ENCODE data around the gene PREX1. TPM values are rescaled to one million over a fixed set of nuclear protein-coding genes. Genes with fewer than 3 reads are reported as not detected.

Gene PREX1
- total RNA-seq, 1 experiment from 2014 or later, result 0.10 TPM

DNA sequence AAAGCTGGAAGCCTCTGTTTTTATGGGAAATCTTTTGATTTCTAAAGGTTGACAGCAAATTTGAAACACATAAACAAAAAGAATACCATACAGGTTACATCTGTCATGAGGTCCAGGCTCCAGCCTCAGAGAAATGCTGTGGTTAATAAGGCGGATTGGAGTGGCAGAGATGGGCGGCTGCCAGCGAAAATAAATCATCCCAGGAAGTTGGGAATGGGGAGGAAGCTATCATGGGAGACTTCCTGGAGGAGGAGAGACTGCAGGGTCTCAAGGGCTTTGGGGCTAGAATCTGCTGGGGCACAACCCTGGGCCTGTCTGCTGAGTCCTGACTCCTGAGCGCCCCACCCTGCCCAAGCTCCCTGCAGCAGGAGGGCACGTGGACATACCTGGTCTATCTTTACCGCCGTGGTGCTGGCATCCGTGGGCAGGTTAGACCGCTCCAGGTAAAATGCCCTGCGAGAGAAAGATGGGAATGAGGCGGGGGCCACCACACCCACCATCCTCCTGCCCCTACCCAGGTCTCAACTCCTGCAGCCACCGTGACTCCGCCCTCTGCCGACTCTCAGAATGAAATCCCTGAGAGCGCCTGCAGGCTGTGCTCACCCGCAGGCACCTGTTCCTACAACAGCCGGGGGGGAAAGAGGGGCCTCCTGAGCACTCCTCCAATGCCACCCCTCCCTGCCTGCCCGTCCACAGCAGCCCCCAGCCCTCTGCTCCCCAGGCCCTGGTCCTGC, 197.3 kb downstream of the PREX1 start:
- DNase-seq (ENCODE audit: extremely low read depth, low read depth), result no peak

DNA sequence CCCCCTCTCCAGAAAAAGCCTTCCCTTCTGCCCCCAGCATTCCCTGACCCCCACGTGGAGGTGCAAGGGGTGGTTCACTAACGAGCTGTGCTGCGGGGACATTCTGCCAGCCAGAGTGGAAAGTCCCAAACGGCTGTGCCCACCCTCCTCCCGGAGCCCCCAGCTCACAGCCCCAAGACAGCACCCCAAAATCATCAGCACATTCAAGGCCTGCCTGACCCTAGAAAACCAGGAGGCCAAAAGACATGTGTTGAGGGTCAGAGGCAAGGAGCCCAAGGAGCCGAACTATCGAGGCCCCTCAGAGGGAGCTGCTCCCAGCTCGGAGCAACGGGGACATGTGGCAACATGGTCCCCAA, 197.9 kb downstream of the PREX1 start:
- DNase-seq (ENCODE audit: extremely low read depth, low read depth), result no peak

DNA sequence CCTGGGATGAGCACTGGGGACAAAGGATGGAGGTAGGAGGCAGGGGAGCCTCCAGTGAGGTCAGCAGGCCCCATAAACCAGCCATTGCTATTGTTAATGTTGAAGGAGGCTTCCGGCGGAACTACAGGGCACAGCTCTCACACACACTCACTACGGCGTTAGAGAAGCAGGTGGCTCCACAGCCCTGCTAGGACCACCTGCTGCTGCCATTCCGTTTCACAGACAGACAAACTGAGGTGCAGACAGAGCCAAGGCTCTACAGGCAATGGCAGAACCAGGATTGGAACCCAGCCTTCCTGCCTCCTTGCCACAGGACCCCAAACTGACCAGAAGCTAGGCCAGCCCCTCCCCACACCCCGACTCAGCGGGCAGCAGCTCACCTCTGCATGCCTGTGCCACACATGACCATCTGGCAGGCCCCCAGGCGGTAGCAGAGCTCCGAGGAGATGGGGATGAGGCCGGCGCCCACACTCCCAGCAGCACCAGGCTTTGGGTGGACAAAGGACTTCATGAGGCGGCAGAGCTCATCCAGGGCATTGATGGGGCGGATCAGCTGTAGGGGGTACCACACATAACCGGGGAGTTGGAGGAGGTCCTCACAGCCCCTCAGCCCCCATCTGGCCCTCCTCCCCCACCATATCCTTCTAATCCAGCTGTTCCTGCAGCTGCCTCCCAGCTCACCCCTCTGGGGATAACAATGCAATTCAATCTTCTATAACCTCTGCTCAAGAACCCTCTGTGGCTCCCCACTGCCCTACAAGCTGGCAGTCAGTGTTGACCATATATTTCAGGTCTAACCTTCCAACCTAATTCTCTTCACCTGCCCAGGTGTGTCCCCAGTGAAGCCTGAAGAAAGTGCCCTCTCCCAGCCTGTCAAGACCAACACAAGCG, 198.5 kb downstream of the PREX1 start:
- no peak for DNase-seq (ENCODE audit: extremely low read depth, low read depth)

DNA sequence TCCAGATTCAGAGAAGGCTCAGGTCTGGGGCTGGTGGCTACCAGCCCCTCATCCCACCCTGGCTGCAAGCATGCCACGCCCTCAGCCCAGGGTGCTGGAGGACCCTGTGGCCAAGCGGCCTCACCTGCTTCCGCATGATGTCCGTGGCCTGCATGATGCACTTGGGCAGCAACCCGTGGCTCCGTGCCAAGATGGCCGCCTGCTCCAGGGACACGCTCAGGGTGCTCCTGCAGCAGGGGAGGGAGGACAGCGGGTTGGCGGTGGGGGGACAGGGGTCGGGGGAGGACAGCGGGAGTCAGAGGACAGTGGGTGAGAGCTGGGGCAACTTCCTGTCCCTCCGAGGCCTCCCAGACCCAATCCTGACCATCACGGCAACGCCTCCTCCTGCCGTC, 200.1 kb downstream of the PREX1 start:
- no peak for DNase-seq (ENCODE audit: extremely low read depth, low read depth)

DNA sequence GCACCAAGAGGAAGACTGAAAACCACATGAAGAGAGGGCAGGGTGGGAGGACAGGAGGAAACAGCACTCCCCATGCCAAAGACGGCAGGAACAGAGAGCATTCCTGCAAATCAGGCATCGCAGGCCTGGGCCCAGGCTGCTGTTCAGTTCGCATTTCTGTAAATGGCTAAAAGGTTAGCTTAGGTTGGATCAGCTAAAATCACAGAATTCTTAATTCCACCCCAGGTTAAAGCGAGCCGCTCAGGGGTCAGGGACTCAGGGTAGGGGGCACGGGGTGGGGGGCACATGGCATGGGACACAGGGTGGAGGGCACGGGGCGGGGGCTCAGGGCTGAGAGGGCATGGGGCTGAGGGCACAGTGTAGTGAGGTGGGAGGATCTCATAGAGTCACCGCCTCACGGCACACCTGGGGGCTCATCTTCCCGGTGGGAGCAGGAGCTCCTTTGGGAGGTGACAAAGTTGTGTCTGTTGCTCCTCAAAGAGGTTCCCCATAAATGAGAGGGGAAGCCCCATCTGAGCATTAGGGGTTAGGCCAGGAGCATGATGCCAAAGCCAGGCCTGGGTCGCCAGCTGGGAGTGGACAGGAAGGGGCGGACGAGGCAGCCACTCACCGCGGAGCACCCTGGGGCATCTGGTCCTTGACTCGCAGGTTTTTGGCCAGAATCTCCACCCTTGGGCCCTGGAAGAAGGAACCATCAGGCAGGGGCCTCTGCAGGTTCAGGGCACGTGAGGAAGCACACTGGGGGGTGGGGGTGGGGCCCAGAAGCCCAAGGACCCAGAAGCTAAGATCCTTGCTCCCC, 200.7 kb downstream of the PREX1 start:
- DNase-seq (ENCODE audit: extremely low read depth, low read depth), result no peak

DNA sequence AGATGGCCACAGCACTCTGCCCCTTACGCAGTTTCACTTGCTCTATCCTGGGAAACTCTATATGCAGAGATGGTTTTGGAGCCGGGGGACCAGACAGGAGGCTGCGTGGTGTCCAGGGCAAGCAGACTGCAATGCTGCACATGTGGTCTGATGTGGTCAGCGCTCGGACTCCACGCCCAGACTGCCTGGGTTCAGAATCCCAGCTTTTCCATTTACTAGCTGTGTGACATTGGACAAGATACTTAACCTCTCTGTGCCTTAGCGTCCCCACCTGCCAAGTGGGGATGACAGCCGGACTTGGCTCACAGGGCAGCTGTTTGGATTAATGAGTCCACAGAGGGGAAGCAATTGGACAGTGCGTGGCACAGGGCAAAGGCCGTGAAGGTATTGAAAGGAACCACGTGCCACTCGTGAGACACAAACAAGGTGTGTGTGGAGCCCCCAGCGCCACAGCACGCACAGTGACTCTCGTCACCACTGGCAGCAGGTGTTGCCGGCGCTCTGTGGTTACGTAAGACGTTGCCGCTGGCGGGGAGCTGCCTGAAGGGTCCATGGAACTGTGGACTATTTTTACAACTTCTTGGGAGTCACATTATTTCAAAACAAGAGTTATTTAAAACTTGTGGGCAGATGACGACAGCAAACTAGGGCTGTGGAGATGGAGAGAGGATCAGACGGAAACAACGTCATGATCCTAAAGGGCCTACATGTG, 201.4 kb downstream of the PREX1 start:
- DNase-seq (ENCODE audit: extremely low read depth, low read depth), result no peak

DNA sequence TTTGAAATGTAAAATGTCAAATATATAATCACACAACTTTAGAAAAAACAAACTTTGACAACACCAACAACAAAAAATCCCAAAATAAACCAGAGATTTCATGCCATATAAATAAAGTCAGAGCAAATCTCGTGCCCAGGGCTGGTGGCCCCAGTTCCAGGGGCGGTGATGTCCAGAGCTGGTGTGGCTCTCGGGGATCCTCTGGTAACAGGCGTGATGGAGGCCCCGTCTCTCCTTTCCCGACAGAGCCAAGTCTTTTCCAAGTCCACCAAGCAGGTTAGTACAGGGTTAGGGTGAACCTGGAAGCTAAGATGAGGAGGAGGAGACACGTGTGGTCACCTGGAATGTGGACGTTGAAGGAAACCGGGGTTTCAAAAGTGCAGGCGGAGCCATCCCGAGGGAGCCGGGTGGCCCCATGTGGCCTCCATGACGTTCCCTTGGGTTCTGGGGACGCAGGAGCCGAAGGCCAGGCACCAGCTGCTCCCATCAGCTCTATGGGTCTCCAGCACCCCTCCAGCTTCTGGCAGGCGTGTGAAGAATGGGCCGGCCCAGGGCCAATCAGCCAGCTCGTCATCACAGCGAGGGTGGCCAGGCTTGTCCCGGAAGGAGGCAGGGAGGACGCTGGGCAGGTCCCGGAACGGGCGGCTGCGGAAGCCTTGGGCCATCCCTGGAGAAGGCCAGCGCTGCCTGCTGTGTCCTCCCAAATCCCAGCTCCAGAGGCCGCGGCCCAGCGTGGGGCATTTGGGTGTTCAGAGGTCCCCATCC, 202.5 kb downstream of the PREX1 start:
- DNase-seq (ENCODE audit: extremely low read depth, low read depth), result no peak

DNA sequence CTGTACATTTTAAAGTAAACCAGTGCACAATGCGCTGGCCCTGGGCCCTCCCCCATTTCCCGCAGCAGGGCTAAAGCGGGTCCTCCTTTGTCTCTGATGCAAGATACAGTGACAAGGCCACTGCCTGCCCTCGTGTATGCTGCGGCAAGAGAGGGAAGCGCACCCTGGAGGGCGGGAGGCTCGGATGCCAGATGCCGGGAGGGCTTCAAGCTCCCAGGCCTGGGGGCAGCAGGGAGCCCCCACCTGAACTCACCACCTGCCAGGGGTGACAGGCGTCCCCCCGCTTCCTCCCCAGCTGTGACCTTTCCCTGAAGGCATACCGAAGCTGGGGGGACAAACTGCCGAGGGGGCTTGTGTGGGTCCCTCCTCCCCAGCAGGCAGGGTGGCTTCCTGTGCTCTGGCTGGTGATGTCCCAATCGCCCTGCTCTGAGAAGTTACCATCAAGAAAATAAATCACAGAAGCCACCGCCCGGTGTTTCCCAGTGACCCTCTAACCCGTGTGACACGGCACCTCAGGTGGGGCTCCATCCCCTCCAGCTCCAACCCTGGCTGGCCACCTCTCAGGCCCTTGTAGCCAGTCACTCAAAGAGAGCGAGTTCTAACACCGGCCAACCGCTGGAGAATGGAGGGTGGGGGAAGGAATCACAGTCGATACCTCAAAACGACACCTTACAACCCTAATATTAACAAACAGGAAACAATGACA, 203.3 kb downstream of the PREX1 start:
- DNase-seq (ENCODE audit: extremely low read depth, low read depth), result no peak

DNA sequence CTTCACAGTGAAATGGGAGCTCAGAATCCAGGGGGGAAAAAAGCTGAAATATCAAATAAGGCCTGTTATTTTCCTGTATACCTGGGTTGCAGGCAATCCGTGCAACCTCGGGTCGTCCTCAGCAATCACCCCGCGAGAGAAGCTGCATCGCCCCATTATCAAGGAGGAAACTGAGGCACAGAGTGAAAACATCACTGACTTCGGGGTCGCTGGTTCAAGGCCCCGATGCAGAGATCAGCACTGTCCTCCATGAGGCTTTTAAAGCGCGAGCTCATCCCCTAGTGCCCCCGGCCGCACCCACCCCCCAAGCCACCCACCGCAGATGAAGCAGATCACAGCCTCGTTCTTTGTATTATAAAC, 203.9 kb downstream of the PREX1 start:
- no peak for DNase-seq (ENCODE audit: extremely low read depth, low read depth)

DNA sequence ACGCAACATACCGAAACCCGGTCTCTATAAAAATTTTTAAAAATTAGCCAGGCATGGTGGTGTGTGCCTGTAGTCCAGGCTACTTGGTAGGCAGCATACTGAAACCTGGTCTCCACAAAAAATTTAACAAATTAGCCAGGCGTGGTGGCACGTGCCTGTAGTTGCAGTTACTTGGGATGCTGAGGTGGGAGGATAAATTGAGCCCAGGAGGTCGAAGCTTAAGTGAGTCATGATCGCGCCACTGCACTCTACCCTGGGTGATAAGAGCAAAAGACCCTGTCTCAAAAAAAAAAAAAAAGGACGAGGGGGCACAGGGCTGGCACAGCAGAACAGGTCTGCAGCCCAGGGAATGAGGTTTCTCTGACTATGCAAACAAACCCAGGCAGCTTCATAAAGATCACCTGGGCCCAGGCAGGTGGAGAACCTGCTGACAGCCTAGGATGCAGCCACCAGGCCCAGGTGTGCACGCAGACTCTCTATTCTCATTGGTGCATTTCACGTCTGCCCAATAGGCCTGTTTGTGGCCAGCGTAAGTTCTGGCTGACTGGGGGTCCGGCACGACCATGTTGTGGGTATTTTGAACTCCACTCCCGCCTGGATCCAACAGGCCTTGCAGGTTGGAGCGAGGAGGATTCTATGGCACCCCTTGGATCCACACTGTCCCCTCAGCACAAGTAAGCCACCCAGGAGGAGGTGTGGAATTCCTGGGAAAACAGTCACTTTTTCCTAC, 204.5 kb downstream of the PREX1 start:
- no peak for DNase-seq (ENCODE audit: extremely low read depth, low read depth)

DNA sequence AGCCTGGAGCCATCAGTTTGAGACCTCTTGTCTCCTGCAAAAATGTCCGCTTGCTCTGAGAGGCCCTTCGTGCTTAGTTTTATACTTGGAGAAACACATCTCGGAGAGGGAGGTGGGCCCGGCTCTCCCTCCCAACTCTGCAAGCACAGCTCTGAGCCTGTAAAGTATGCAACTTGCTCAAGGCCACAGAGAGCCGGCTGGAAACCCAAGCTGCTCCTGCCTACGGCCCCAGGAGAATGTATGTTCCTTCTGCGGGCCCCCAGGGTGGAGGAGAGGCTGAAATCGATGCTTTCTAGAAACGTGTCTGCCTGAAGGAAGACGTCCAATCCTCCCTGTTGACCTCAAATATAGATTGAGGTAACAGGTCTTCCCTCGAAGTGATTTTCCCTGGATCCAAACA, 205.4 kb downstream of the PREX1 start:
- no peak for DNase-seq (ENCODE audit: extremely low read depth, low read depth)

DNA sequence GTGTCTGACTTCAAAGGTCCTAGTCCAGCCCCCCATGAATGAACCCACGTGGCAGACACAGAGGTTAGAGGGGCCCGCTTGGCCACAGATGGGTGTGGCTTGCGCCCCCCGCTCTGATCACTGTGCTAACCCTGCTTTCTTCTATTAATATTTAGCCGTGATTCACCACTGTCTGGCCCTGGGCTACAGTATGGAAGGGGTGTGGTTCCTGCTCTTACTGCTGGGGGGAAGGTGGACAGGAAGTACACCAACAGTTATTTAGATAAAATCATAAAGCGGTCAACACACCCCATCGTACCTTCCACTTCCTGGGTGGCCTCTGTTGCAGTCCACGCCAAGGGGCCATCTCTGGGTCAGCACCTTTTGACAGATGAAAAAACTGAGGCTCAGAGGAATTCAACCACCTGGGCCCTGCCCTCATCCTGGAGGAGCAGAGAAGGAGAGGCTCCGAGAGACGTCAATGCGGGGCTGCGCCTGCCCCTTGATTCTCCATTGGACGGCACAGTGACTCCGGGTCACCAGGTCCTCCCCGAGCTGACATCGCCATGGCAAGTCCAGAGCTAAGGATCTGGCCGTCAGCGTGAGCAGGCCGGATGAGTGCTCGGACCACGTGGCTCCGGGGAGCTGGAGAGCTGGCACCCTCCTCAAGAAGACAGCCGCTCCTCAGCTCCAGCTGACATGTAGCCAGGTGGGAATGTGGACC, 206.3 kb downstream of the PREX1 start:
- no peak for DNase-seq (ENCODE audit: extremely low read depth, low read depth)

DNA sequence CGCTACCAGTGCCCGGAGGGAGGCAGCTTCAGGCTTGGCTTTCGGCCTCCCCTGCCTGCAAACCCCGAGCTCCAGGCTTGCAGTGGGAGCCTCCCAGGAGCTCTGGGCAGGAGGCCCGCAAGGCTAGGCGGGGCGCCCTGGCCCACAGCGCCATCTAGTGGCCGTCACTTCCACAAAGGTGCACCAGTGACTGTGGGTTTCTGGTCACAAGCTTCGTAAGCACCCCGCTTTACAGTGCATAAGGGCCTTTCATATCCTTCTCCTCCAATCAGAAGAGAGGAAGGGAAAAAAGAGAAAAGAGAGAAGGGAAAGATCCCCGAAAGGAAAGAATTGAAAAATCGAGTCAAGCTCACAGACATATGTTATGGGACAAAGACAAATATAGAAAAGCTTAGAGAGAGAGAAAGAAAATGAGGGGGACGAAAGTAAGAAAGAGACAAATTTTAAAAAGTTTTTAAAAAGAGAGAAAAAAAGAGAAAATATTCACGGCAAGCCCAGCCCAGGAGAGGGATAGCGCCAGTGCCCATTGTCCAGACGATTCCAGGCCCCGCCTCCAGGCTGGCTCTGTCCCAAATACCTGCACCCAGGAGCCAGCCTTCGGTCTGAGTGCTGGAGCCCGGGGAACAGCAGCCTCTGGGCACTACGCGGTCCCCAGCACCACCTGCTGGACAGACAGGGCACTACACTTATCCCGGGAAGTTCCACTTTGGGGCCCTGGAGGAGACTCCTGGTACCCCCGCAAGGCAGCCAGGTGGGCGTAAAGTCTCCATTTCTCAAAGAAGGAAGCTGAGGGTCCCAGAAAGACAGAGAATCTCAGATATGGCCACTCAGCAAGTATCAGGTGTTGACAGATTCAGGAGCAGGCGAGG, 207.1 kb downstream of the PREX1 start:
- DNase-seq (ENCODE audit: extremely low read depth, low read depth), result peak; percentile 77

DNA sequence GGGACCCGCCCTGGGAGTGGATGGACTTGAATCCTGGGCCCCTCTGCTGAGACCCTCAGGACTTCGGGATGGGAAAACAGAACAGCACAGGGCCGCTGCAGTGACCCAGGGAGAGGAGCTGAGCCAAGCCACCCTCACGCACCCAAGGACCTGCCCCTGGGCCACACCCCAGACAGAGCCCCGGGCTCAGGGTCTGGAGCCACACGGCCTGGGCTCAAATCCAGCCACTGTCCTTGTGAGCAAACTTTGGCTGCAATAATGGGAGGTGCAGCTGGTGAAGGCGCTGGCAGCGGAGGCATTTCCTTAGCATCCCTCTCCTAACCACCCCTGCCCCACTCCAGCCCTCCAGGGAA, 207.7 kb downstream of the PREX1 start:
- DNase-seq (ENCODE audit: extremely low read depth, low read depth), result no peak

DNA sequence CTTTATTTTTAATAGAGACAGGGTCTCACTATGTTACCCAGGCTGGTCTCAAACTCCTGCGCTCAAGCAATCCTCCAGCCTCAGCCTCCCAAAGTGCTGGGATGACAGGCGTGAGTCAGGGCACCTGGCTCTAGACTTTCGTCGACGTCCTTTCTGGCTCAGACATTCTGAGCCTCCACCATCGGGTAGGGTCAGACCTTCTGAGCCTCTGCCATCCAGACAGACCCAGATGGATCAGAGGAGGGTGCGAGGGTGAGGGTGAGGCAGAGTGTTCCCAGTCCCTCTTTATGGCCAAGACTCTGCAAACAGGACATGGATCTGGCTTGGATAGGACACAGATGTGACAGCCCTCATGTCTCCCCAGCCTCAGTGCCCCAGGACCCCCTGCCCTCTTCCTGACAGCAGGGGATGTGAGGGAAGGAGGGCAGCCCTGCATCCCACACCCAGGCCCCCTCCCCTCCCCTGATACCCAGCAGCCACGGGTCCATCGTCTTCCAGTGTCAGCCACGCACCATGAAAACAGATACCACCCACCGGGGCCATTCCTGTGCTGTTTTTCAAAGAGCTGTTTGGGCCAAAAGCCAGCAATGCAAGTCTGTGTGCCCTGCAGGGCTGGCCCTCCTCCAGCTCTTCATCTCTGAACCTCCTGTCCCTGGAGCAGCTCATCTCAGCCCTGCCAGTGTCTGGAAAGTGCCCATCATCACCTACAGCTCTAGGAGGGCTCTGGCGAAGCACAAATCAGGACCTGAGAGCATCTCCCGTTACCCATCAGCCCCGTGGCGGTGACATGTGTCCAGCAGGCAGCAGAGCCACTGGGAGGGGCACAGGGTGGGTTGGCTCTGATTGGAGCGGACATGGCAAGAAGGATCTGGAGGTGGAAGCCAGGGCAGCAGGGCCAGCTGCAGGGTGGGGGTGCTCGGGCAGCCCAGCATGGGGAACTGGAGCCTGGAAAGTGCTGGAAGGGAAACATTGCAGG, 208.4 kb downstream of the PREX1 start:
- DNase-seq (ENCODE audit: extremely low read depth, low read depth), result no peak

DNA sequence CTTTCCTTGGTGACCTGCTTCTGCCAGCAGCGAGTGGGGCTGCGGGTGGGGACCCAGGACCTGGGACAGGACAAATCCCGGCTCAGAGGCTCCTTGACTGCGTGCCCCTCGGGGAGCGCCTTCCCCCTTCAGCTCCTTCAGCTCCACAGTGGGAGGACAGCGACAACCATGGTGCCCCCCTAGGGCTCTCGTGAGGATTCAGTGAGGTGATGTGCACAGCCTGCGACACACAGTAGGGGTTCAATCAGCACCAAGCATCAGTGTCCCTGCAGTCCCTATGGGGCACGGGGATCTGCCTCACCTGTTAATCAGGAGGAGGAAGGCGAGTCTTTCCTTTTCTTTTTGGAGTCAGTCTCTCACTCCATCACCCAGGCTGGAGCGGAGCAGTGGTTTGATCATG, 209.2 kb downstream of the PREX1 start:
- DNase-seq (ENCODE audit: extremely low read depth, low read depth), result no peak

All from NCI-H460 (cell line).